Measurements from ENCODE around the gene ISG15. TPM values are rescaled to one million over a fixed set of nuclear protein-coding genes. Genes with fewer than 3 reads are reported as not detected.

ISG15 gene
- total RNA-seq, 1 experiment from 2014 or later, result 140 TPM

GRCh38 chr1:1054971-1055370 lies 41.7 kb downstream of the ISG15 start:
- Histone ChIP-seq H3K27ac (ENCODE audit: low read depth, low read length) (no peak overlapping the region), H3K79me2 (ENCODE audit: insufficient read depth, low read length) (no peaks in the 10 kb centered on the region), H3K4me2 (ENCODE audit: low read length) (no peak overlapping the region), H3K4me3 (replicated peaks in 1 of 2; ENCODE audit: low read depth in 1 of 2, low read length in 2 of 2) (no peak overlapping the region), H3K9me3 (ENCODE audit: control insufficient read depth in 1 of 2, insufficient read depth in 1 of 2, low read depth in 1 of 2, low read length in 2 of 2) (no peaks in the 10 kb centered on the region), H3K27me3 (ENCODE audit: insufficient read depth, low read length) (no peaks in the 10 kb centered on the region), H4K20me1 (ENCODE audit: insufficient read depth) (no peaks in the 10 kb centered on the region), H2AFZ (ENCODE audit: low read depth, low read length, poor library complexity, severe bottlenecking) (no peak overlapping the region), H3K9me2 (ENCODE audit: insufficient read depth) (no peaks in the 10 kb centered on the region), H3K4me1 (ENCODE audit: control insufficient read depth in 1 of 2, insufficient read depth in 2 of 2, low read length in 2 of 2) (peaks cover 9 to 21% of the 10 kb centered on the region in 2 experiments), H3K36me3 (ENCODE audit: control insufficient read depth in 1 of 2, insufficient read depth in 2 of 2, low read length in 2 of 2) (peaks cover 10 to 22% of the 10 kb centered on the region in 2 experiments; a peak in 3 of 4 replicates), H3K9ac (ENCODE audit: low read length) (no peak overlapping the region)
- ChIA-PET RAD21 (ENCODE audit: low non-redundant PET in 1 of 2, low total read pairs in 2 of 2, uncharacterized antibody in 2 of 2, unreplicated experiment in 2 of 2) (no interaction called here), CTCF (no interaction called here), POLR2A (no interaction called here)
- TF ChIP-seq CBX3 (IDR thresholded peaks at IDR 0.05; ENCODE audit: low read depth), result no peak
- no peak for TF ChIP-seq ATF3 (IDR thresholded peaks at IDR 0.05)
- no peak for TF ChIP-seq POLR2AphosphoS5 (IDR thresholded peaks at IDR 0.05; ENCODE audit: low read depth, low read length)
- no peak for TF ChIP-seq EZH2 (IDR thresholded peaks at IDR 0.05)
- TF ChIP-seq, protein P1, sequence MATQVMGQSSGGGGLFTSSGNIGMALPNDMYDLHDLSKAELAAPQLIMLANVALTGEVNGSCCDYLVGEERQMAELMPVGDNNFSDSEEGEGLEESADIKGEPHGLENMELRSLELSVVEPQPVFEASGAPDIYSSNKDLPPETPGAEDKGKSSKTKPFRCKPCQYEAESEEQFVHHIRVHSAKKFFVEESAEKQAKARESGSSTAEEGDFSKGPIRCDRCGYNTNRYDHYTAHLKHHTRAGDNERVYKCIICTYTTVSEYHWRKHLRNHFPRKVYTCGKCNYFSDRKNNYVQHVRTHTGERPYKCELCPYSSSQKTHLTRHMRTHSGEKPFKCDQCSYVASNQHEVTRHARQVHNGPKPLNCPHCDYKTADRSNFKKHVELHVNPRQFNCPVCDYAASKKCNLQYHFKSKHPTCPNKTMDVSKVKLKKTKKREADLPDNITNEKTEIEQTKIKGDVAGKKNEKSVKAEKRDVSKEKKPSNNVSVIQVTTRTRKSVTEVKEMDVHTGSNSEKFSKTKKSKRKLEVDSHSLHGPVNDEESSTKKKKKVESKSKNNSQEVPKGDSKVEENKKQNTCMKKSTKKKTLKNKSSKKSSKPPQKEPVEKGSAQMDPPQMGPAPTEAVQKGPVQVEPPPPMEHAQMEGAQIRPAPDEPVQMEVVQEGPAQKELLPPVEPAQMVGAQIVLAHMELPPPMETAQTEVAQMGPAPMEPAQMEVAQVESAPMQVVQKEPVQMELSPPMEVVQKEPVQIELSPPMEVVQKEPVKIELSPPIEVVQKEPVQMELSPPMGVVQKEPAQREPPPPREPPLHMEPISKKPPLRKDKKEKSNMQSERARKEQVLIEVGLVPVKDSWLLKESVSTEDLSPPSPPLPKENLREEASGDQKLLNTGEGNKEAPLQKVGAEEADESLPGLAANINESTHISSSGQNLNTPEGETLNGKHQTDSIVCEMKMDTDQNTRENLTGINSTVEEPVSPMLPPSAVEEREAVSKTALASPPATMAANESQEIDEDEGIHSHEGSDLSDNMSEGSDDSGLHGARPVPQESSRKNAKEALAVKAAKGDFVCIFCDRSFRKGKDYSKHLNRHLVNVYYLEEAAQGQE (IDR thresholded peaks at IDR 0.05; ENCODE audit: low read depth), result no peak
- TF ChIP-seq, protein P2, sequence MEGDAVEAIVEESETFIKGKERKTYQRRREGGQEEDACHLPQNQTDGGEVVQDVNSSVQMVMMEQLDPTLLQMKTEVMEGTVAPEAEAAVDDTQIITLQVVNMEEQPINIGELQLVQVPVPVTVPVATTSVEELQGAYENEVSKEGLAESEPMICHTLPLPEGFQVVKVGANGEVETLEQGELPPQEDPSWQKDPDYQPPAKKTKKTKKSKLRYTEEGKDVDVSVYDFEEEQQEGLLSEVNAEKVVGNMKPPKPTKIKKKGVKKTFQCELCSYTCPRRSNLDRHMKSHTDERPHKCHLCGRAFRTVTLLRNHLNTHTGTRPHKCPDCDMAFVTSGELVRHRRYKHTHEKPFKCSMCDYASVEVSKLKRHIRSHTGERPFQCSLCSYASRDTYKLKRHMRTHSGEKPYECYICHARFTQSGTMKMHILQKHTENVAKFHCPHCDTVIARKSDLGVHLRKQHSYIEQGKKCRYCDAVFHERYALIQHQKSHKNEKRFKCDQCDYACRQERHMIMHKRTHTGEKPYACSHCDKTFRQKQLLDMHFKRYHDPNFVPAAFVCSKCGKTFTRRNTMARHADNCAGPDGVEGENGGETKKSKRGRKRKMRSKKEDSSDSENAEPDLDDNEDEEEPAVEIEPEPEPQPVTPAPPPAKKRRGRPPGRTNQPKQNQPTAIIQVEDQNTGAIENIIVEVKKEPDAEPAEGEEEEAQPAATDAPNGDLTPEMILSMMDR (IDR thresholded peaks at IDR 0.05 in 2 of 3, conservative IDR thresholded peaks at IDR 0.05 in 1 of 3; ENCODE audit: borderline replicate concordance in 1 of 3, insufficient read depth in 1 of 3, low read depth in 2 of 3, low read length in 2 of 3), result no peak
- no peak for TF ChIP-seq FOSL1 (IDR thresholded peaks at IDR 0.05; ENCODE audit: low read depth)
- no peak for DNase-seq (ENCODE audit: low read depth, low spot score)
- intact Hi-C loops (cut with micrococcal nuclease), result no loop called here
- BruUV-seq (replicated peaks), result no TSS peak
- ATAC-seq, result no peak
